Stromal cell of bone marrow (primary cell): ENCODE measurements around the gene WNT9B.

Experiments used
- DNase-seq: peaks from one replicate; pipeline ENCODE4 v3.0.0-alpha.2; 2012; ENCODE audit warnings: low read depth

WNT9B gene, protein sequence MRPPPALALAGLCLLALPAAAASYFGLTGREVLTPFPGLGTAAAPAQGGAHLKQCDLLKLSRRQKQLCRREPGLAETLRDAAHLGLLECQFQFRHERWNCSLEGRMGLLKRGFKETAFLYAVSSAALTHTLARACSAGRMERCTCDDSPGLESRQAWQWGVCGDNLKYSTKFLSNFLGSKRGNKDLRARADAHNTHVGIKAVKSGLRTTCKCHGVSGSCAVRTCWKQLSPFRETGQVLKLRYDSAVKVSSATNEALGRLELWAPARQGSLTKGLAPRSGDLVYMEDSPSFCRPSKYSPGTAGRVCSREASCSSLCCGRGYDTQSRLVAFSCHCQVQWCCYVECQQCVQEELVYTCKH

DNA sequence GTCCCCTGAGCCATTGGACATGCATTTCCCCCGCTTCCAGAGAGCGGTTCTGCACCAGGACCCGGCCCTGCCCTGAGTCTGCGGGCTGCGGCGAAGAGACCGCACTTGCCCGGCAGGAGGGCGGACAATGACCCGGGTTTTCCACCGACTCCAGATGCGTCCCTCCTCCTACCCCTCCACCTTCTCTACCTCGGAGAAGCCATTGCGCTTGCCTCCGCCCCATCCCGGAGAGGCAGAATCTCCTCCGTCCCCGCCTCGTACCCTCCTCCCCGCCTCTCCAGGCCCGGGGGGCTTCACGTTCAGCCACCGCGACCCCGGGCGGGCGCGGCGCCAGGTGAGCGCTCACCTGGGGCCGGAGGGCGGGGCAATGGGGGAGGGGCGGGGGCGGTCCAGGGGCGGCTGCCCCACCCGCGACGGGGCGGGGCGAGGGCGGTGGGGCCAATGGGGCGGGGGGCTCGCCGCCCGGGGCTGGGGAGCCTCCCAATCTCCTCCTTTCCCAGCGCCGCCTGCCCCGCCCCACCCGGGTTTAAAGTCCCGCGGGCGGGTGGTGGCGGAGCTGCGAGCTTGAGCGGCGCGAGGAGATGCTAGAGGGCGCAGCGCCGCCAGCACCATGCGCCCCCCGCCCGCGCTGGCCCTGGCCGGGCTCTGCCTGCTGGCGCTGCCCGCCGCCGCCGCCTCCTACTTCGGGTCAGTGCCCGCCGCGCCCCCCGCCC is at the start of gene WNT9B:
TSS of gene WNT9B (plus strand) at position 555 of the 713 bp plus-strand sequence. CDS start at position 611, 56 bp downstream.
- no peak for DNase-seq

DNA sequence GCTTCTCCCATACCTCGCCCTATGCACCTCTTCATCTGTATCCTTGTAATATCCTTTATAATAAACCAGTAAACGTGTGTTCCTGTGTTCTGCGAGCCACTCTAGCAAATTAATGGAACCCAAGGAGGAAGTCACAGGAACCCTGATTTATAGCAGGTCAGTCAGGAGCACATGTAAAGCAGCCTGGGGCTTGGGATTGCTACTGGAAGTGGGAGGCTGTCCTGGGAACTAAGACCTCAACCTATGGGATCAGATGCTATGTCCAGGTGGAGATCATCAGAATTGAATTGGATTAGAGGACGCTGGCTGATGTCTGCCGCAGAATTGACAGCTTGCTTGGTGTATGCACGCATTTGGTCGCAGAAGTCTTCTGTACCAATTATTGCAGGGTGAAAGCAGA is 48.6 kb upstream of the WNT9B start:
- DNase-seq, result no peak

DNA sequence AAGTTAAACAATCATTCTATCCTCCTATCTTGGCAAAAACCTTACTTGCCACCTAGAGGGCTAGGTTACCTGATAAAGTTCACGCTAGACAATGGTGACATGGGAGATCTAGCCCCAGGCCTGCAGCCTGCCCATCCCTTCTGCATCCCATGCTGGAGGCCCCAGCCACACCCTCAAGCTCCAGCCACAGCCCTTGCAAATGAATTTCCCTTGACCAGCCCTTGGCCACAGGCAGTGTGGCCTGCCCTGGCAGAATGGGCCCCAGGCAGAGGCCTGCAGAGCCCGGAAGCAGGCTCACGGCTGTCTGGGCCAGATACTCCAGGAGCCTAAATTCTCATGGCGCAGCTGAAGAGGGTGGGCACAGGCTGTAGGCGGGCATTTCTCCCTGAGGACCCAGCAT is 47.8 kb upstream of the WNT9B start:
- DNase-seq, result no peak

DNA sequence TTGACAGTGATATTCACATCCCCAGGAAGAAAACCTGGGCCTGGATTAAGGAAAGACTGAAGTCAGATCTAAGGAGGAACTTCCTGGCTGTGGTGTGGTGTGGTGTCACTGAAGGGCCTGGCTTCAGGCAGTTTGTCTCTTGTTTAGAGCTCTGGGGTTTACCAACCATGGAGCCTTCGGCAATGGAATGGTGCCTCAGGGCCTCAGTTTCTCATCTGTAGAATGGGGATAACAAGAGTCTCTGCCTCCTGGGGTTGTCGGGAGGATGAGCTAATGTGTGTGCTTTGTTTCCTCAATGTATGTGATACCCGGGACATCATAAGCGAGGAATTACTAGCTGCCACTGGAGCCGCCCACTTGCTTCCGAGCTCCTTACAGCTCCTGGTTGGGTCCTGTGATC is 45.6 kb upstream of the WNT9B start:
- no peak for DNase-seq

DNA sequence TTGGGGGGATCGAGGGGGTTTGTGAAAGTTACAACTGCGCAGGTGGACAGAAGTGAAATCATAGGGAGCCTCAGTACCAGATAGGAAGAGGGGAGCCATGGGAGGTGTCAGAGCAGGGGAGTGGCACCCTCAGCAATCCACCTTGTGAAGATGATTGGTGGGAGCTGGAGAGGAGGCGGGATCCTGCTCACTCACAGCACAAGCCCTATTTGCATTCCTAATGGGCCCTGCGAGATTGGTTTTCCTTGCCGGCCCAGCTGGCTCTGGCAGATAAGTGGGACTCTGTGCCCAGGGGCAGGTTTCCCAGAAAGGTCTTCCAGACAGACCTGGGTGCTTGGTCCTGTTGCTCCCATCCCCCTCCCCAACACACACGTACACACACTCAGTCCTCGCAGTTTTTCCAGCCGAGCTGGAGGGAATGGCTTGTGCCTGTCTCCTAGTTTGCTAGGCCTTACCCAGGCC is 42.2 kb upstream of the WNT9B start:
- DNase-seq, result no peak

DNA sequence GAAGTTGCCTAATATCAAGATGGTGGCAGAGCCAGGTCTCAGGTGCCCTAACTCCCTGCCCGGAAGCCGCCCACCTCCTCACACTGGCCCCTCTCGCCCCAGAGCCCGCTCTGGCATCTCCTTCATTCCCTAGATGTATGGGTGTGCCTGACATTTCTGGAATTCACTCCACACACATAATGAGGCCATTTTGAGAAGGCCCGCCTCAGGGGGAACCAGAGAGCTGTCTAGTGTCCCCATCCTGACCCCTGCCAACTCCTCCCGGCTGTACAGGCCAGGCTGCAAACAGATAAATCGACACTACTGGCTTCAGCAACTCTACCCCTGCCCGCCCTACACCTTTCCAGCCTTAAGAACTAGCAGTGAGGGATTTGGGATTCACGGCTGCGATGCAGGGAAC is 40.5 kb upstream of the WNT9B start:
- no peak for DNase-seq

DNA sequence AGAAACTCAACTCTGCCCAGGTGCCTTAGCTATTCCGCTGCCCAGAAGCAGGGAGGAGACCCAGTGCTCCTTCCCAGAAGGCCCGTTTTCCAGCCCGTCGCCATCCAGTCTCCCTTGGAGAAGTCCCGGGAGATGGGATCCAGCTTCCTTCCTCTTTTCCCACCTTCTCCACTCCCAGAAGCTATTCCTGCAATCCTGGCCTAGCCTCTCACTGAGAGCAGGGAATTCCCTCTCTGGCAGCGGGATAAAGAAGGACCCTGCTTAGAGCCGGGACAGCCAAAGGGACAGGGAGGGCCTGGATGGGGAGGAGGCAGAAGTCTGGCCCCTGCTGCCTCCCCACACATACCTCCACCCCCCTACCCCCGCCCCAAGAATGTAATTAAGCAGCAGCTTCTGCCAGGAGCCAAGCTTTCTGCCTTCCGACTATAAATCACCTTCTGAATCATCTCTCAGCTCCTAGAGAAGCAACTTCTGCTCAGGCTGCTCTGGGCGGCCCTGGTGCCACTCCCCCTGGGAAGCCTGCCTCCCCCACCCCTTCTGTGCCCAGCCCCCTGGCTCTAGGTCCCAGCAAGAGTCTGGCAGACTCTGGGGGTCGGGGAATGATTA is 39.3 kb upstream of the WNT9B start:
- peak; percentile 21 for DNase-seq

DNA sequence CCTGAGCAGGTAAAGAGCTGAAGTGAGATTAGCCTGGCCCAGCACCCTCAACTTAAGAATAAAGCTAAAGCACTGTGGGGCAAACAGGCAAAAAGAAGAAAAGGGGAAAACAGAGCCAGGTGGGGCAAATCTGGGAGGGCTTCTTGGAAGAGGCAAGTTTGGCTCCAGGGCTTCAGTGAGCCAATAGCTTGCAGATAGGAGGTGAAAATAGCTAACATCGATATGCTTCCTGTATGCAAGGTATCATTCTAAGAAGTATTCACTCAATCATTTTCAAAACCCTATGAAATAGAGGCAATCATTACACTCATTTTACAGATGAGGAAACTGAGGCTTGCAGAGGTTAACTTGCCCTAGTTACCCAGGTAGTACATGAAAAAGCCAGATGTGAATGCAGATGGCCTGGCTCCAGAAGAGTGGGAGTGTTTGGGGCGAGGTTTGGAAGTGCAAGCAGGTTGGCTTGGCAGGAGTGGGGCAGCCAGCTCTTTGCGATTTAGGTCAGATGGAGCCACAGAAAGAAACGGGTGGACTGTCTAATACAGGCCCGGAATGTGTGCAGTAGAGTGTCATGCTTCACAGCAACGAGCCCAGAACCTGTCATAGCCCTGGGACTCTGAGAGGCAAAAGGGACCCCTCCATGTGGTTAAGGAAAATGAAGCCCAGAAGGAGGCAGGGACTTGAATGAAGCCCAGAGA is 38.6 kb upstream of the WNT9B start:
- DNase-seq, result no peak

DNA sequence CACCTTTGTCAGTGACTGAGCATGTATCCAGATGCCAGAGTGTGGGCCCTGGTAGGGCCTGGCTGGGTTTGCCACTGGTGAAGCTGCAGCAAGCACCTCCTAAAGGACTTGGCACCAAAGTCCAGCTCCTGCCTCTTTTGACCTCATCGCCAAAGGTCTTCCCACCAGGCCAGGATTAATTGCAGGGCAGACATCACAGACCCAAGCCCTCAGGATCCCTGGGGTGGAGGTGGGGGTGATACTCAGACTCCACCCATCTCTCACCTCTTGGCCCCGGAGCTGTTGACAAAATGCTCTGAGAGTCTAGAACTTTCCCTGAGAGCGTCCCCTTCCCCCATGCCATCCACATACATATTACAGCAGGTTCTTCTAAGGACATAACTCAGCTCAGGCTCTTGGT is 37.5 kb upstream of the WNT9B start:
- no peak for DNase-seq

DNA sequence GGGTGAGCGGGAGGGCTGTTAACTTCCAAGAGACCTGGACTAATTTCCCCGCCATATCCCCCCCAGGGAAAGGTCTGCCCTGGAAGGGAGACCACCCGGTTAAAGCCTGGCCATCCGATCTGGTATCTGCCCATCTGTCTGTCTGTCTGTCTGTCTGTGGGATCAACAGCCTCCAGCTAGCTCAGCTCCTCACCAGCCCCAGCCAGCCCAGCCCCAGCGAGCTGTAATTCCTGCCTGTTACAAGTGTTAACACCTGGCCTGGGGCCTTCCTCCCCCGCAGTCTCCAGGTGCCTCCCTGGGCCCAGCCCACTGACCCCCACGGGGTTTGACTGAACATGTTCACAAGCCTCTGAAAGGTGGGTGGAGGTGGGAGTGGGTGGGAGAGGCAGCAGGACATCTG is 36.9 kb upstream of the WNT9B start:
- DNase-seq, result no peak

DNA sequence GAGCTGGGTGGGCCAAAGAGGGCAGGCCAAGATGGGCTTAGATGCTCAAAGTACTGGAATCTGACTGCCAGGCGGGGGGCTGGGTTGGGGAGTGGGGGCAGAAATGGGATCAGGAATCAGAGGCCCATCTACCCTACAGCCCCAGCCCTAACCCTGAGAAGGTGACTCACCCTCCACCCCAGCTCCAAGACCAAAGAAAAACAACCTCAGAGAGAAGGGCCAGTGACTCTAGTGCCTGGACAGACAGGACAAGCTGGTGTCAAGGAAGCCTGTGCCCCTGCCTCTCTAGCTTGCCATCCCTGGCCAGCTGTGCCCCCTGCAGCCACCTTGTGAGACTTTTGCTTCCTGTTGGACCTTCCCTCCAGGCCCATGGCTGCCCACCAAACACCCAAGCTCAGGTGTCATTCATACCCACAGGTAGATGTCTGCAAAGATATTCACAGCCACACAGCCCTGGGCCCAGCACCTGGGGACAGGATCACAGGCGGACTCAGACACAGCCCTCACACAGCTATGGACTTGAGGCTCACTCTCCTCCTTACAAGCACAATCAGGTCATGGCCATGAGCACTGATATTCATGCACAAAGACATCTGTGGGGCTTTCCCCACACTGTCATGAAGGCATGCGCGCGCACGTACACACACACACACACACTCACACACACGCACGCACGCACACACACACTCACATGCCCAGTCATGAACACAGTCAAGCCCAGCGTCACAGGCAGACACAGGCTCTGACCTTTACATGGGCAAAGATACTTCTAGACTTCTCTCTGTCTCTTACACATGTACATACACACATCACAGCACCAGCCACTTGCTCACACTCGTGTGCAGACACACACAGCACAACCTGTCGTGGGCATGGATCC is 35.7 kb upstream of the WNT9B start:
- DNase-seq, result no peak

DNA sequence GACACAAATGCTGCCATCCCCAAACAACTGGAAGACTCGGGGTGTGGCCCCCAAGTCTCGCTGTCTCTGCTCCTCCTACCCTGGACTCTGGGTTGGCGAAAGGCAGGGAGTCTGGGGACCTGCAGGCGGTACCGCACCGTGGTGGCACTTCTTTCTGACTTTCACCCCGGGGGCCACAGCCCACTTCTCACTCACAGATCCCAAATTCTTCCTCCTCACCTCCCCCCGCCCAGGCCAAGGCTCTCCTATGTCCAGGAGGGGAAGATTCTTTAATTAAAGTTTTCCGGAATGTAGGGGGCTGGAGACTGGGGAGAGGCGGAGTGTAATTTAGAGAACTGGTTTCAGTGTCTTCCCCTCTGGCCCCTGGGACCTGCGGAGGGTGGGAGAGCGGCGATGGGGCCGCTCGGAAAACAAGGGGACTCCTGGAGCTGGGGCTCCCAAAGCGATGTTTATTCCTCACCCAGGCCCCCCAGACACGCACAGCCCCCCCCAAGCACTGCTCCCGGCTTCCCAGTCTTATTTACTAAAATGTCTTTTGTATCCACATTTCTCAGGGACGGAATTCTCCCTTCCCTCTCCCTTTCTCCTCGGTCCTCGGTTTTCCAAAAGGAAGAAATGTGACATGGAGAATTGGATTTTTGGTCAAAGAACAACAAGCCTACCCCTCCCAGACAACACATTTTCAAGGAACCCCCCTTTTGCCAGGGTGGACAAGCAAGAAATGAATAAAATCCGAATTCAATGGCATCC is 34.1 kb upstream of the WNT9B start:
- DNase-seq, result no peak

DNA sequence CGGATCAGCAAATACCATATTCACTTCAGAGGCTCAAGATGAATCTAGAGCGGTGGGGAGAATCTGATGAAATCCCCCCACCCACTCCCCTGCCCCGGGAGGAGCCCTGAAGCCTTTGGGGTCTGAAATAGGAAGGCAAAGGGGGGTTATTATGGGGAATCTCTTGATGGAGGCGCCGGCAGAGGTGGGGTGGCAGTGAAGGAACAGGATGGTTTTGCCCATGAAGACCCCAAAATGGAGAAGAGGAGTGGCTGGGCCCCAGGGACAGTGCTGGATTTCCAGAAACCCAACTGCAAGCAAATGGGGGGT is 33.5 kb upstream of the WNT9B start:
- DNase-seq, result no peak

DNA sequence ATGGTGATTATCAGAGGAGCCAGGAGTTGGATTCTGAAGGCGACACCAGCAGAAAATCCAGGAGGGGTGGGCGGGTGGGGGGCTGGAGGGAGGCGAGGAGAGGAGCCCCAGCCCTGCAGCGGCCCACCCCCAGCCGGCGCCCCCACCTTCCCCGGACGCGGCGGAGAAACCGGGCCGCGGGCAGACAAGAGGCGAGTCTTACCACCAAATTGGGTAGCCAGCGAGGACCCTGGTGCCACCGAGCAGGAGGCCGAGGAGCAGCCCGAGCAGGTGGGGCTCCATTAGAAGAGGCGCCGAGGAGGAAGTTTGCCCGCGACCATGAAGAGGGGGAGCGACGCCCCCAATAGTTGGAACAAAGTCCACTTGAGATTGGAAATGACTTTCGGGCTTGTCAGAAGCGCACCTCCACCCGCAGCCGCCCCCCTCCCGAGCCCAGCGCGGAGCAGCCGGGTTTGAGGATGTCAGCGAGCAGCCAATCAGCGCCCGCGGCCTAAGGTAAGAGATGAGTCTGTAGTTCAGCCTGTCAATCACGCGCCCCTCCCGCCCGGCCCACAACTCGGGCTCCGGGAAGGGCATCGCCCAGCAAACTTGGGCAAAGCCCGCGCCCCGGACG is 33.0 kb upstream of the WNT9B start, which contains the start of gene WNT3:
TSS of gene WNT3 (minus strand) at position 377 of the 613 bp plus-strand sequence. CDS start at position 282, 95 bp downstream.
- no peak for DNase-seq

DNA sequence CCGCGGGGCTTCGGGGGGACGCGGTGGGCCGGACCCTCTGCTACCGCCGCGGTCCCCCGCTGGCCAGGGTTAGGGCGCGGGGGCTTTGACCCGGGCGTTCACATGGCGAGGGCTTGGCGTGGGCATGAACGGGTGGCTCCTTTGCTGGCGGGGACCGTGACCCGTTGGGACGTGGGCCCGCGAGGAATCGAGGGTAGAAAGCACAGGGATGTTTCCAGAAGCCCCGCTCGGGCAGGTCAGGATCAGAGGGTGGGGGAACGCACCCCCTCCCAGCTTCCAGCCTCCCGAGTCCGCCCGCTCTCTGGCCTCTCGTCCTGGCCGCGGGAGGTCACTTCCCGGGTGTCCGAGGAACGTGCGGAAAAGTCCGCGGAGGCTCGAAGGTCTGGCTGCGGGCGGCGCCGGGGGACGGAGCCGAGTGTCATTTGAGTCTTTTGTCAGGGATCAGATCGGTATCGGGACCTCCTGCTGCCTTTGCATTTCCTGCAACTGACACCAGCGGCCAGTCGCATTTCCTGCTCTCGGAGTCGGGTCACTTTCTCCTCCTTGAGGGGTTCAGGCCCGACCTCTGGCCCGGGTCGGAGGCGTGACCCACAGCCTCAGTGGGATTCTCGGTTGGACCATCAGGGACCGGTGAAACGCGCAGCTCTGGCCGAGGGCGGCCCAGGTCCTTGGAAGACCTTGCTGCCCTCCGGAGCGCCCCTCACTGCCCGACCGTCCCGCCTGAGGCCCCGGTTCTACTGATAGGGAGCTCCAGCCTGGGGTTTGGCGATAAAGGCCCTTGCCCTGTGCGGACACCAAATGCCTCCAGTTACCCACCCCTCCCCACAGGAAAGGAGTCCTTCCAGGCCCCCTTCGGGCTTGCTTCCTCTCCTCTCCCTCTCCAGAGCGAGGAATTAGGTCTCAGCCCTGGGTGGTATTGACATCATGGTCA is 32.2 kb upstream of the WNT9B start:
- no peak for DNase-seq

DNA sequence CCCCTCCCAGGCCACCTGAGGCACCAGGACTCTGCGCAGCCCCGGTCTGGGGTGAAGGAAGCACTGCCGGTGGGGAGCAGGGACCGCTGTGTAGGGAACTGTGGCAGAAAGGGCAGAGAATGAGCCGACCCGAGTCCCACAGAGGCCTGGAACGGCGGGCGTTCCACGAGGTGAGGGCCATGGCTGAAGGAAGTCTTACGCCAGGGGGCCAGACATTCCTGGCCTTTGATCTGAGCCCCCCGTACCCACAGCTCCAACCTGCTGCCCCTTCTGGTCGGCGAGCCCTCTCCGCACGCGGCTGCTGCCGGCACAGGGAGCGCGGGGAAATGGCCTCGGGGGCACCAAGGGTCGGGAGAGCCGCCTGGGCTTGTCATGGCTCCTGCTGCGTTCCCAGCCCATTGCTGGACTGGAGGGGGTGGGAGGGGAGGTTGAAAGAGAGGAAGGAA is 31.5 kb upstream of the WNT9B start:
- no peak for DNase-seq

DNA sequence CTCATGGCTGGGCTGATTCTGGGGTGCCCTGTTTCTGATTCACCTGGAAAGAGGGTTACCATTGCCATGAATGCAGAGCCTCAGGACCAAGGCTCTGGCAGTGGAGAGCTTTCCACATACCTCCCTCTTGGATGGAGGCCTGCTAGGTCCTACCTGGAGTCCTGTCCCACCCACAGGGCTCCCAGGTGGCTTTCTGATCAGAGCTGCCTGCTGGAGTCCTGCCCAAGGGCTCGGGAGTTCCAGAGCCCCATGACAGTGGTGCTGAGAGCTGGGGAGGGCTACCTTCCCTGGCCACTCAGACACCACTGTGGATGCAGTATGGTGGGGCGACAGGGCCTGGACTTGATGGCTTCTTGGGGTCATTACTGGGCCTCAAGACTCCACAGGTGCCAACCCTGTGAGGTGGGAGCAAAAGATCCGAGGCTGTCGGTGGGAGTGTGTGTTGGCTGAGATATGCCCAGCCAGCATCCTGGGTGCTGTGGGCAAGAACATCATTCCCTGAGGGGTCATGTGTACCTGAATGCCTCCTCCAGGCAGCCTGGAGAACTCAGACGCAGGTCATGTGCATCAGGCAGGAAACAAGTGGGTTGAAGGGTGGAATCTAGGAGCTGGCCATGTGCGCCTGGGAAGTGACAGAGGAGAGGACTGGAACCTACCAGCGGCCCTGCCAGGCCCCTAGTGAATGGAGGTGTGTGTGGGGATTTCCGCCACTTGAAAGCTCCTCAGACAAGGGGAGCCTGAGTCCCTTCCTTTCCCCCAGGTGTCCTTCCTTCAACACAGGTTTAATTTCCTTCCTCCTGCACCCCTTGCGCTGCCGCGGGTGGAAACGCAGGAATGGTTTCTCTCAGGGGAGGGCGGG is 30.6 kb upstream of the WNT9B start:
- DNase-seq, result no peak
